Hair follicle dermal papilla cell (primary cell): Measurements from ENCODE around the gene CBR3. TPM values are rescaled to one million over a fixed set of nuclear protein-coding genes. Genes with fewer than 3 reads are reported as not detected.

Experiments
- total RNA-seq: library from RNA; depleted of rRNA; stranded (reverse); fragments of >200 nt; gene quantifications from 2 replicates; pipeline ENCODE4 v1.2.3, GENCODE V29; 2012

The CBR3 gene
- total RNA-seq, result 14.4 and 15.1 TPM in 2 replicates

DNA sequence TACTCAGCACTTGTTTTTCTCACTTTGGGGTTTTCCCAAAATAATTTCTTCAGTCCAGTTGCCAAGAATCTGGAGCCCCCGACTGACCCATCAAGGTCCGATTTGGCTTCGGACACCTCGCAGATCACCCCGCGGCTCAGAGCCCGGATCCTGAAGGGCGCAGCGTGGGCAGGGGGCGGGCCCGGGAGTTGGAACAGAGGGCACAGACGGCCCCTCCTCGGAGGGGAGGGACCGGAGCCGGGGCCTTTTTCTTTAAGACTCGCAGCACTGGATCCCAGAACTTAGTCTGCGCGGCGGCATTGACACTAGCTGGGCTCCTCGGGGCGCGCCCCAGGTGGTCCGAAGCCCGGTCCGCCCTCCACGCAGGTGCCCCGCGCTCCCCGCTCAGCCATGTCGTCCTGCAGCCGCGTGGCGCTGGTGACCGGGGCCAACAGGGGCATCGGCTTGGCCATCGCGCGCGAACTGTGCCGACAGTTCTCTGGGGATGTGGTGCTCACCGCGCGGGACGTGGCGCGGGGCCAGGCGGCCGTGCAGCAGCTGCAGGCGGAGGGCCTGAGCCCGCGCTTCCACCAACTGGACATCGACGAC, at the start of gene CBR3:
Gene CBR3, plus strand, starts transcription at position 277 of the 588 bp plus-strand sequence. Its CDS starts 114 bp downstream, at position 391.

GRCh38 chr21:36156815-36157670, 22.2 kb downstream of the CBR3 start, which contains the start of gene DOP1B:
Gene DOP1B, plus strand, starts transcription at chr21:36156824. Its CDS starts 7,910 bp downstream, at chr21:36164734.

Other genes with a start within 250 kb of the CBR3 start
- 17.8 and 19.6 TPM in 2 replicates for gene SETD4, start 74.6 kb upstream of the CBR3 start, total RNA-seq
- 99.3 and 135 TPM in 2 replicates for gene CBR1, start 65.1 kb upstream of the CBR3 start, total RNA-seq
- 16.5 and 17.0 TPM in 2 replicates for gene DOP1B, start 21.7 kb downstream of the CBR3 start, total RNA-seq
- gene MORC3, start 185.1 kb downstream of the CBR3 start, total RNA-seq, result 28.7 and 42.7 TPM in 2 replicates